Gastrocnemius medialis (tissue), 4 donors: ENCODE measurements around the gene SLC1A4.

Source experiments
- POLR2A ChIP-seq, 2 donors: fragments of 450-650 bp; IDR thresholded peaks; one replicate each; pipeline ENCODE4 v1.6.1; 2017; ENCODE audit warnings: antibody characterized with exemption in 2 of 2, mild to moderate bottlenecking in 2 of 2, moderate library complexity in 2 of 2
- TF ChIP-seq, protein P1 (sequence below), 5 experiments: fragments of 450-650 bp in 3 of 5; fragments of 200-600 bp in 2 of 5; sonication (generic) in 2 of 5; IDR thresholded peaks in 4 of 5; conservative IDR thresholded peaks in 1 of 5; 1 replicate in 4 of 5; 2 replicates in 1 of 5; pipeline ENCODE4 v1.5.1; 2016 to 2019; ENCODE audit warnings: antibody characterized with exemption in 5 of 5, mild to moderate bottlenecking in 3 of 5, moderate library complexity in 3 of 5

- TF ChIP-seq, protein P1, sequence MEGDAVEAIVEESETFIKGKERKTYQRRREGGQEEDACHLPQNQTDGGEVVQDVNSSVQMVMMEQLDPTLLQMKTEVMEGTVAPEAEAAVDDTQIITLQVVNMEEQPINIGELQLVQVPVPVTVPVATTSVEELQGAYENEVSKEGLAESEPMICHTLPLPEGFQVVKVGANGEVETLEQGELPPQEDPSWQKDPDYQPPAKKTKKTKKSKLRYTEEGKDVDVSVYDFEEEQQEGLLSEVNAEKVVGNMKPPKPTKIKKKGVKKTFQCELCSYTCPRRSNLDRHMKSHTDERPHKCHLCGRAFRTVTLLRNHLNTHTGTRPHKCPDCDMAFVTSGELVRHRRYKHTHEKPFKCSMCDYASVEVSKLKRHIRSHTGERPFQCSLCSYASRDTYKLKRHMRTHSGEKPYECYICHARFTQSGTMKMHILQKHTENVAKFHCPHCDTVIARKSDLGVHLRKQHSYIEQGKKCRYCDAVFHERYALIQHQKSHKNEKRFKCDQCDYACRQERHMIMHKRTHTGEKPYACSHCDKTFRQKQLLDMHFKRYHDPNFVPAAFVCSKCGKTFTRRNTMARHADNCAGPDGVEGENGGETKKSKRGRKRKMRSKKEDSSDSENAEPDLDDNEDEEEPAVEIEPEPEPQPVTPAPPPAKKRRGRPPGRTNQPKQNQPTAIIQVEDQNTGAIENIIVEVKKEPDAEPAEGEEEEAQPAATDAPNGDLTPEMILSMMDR (IDR thresholded peaks at IDR 0.05 in 4 of 5, conservative IDR thresholded peaks at IDR 0.05 in 1 of 5), result no peak
- no peak for TF ChIP-seq POLR2A (IDR thresholded peaks at IDR 0.05)
These were observed 29.8 kb downstream of the SLC1A4 start for GRCh38 chr2:65019010-65019409.
